Bronchial epithelial cell (primary cell): ENCODE results near the gene SPATA18. TPM values are rescaled to one million over a fixed set of nuclear protein-coding genes. Genes with fewer than 3 reads are reported as not detected.
"Not testable (repeated sequence)": the region's sequence is repeated elsewhere in the genome, so short reads cannot be mapped to it uniquely, and the experiment has no call there.

Source experiments
- DNase-seq: peaks from one replicate; pipeline ENCODE4 v3.0.0-alpha.2; 2010; ENCODE audit warnings: low read depth
- FAIRE-seq: peaks from 2 replicates; lab custom pipeline; 2011; peaks lifted over from hg19 to GRCh38; lab: Jason Lieb, UNC
- H3K27me3 ChIP-seq: 2 replicates; pipeline ENCODE4 v1.5.1; 2011; ENCODE audit warnings: low read length; ENCODE audit not compliant: control insufficient read depth, insufficient read depth
- H3K36me3 ChIP-seq: 2 replicates; pipeline ENCODE4 v1.5.1; 2011; ENCODE audit warnings: low read length; ENCODE audit not compliant: control insufficient read depth, insufficient read depth
- H3K4me3 ChIP-seq: 2 replicates; pipeline ENCODE4 v1.5.1; 2011; ENCODE audit warnings: mild to moderate bottlenecking, low read depth, low read length, control low read depth
- CTCF ChIP-seq: IDR thresholded peaks from 2 replicates; pipeline ENCODE4 v1.5.1; 2011; ENCODE audit warnings: mild to moderate bottlenecking, moderate library complexity, low read length, control low read depth, inconsistent platforms; ENCODE audit not compliant: insufficient read depth, severe bottlenecking
- total RNA-seq: library from RNA; depleted of rRNA; stranded (reverse); fragments of >200 nt; gene quantifications from 2 replicates; pipeline ENCODE4 v1.2.1, GENCODE V29; 2014

The SPATA18 gene
- total RNA-seq, 1 donor from 2014 or later, result 11.8 TPM

GRCh38 chr4:52071791-52072546 lies 20.9 kb downstream of the SPATA18 start:
- FAIRE-seq (no peak), DNase-seq (no peak)
- Histone ChIP-seq H3K27me3 (no peaks in the 10 kb centered on the region), H3K4me3 (no peak overlapping the region), H3K36me3 (peaks cover 2% of the 10 kb centered on the region)
- no peak for TF ChIP-seq CTCF

- DNase-seq (no peak), FAIRE-seq (no peak)
- no peaks in the 10 kb centered on the region for H3K27me3 ChIP-seq
- TF ChIP-seq CTCF, result no peak
- H3K36me3 ChIP-seq, result peaks cover 3% of the 10 kb centered on the region
- no peak overlapping the region for H3K4me3 ChIP-seq
Observed at GRCh38 chr4:52076731-52077130, 25.6 kb downstream of the SPATA18 start.

- no peaks in the 10 kb centered on the region for H3K27me3 ChIP-seq
- no peak for FAIRE-seq
Observed at GRCh38 chr4:52079659-52080058, 28.6 kb downstream of the SPATA18 start.

GRCh38 chr4:52081216-52081615 lies 30.1 kb downstream of the SPATA18 start:
- Histone ChIP-seq H3K27me3 (no peaks in the 10 kb centered on the region), H3K36me3 (peaks cover 3% of the 10 kb centered on the region), H3K4me3 (no peak overlapping the region)
- no peak for TF ChIP-seq CTCF
- FAIRE-seq, result no peak
- no peak for DNase-seq

More at GRCh38 chr4:52079659-52080058, 28.6 kb downstream of the SPATA18 start:
- no peak overlapping the region for H3K4me3 ChIP-seq
- no peak for TF ChIP-seq CTCF
- DNase-seq, result no peak
- H3K36me3 ChIP-seq, result peaks cover 3% of the 10 kb centered on the region

- not testable (repeated sequence) for FAIRE-seq, H3K4me3 ChIP-seq, DNase-seq, H3K27me3 ChIP-seq, H3K36me3 ChIP-seq
Observed at GRCh38 chr4:52086425-52086824, 35.3 kb downstream of the SPATA18 start.

- no peak overlapping the region for H3K4me3 ChIP-seq
- no peak for FAIRE-seq
- no peak for DNase-seq
- H3K27me3 ChIP-seq, result no peaks in the 10 kb centered on the region
- TF ChIP-seq CTCF, result no peak
- H3K36me3 ChIP-seq, result no peaks in the 10 kb centered on the region
Observed at GRCh38 chr4:52091801-52092200, 40.7 kb downstream of the SPATA18 start.
